ENCODE measurements around the gene PCSK5.

Gene PCSK5

GRCh38 chr9:76405340-76405739 is 514.9 kb downstream of the PCSK5 start:
- DNase-seq = no peak

- no peak for DNase-seq
Measured at GRCh38 chr9:76405868-76406267, 515.4 kb downstream of the PCSK5 start.
